Esophagus muscularis mucosa (tissue), 4 donors: Measurements from ENCODE around the gene DCAF12L1. TPM values are rescaled to one million over a fixed set of nuclear protein-coding genes. Genes with fewer than 3 reads are reported as not detected.

Experiments
- DNase-seq: peaks from one replicate; pipeline ENCODE4 v3.0.0-alpha.2; 2017; ENCODE audit errors: extremely low spot score
- H3K27ac ChIP-seq, 4 donors: fragments of 200-600 bp; sonication (generic); replicated peaks in 1 of 4; 1 replicate in 3 of 4; 2 replicates in 1 of 4; pipeline ENCODE4 v1.5.1; 2016 to 2019; ENCODE audit warnings: mild to moderate bottlenecking in 1 of 4
- H3K27me3 ChIP-seq, 4 donors: fragments of 200-600 bp; sonication (generic); one replicate each; pipeline versions ENCODE4 v1.5.1 to v1.6.0; 2016 to 2019
- H3K36me3 ChIP-seq, 4 donors: fragments of 200-600 bp; sonication (generic); one replicate each; pipeline ENCODE4 v1.5.1; 2016 to 2019
- H3K4me1 ChIP-seq, 4 donors: fragments of 200-600 bp; sonication (generic); one replicate each; pipeline ENCODE4 v1.5.1; 2016 to 2019
- H3K4me3 ChIP-seq, 4 donors: fragments of 200-600 bp; sonication (generic); 1 replicate in 2 of 4; 2 replicates in 2 of 4; pipeline ENCODE4 v1.5.1; 2016 to 2019; ENCODE audit warnings: mild to moderate bottlenecking in 4 of 4, moderate library complexity in 1 of 4
- H3K9me3 ChIP-seq, 4 donors: fragments of 200-600 bp; sonication (generic); 1 replicate in 3 of 4; 2 replicates in 1 of 4; pipeline ENCODE4 v1.5.1; 2016 to 2019
- CTCF ChIP-seq, 3 experiments: fragments of 200-600 bp in 2 of 3; fragments of 450-650 bp in 1 of 3; sonication (generic) in 2 of 3; IDR thresholded peaks; one replicate each; pipeline ENCODE4 v1.5.1; 2017 to 2019; ENCODE audit warnings: antibody characterized with exemption in 3 of 3, mild to moderate bottlenecking in 2 of 3, moderate library complexity in 1 of 3
- EP300 ChIP-seq: sonication (generic); formaldehyde crosslinking; IDR thresholded peaks from one replicate; pipeline ENCODE4 v1.6.1; 2017; ENCODE audit warnings: antibody characterized with exemption
- POLR2A ChIP-seq: fragments of 450-650 bp; IDR thresholded peaks from one replicate; pipeline ENCODE4 v1.6.1; 2017; ENCODE audit warnings: antibody characterized with exemption, moderate library complexity, mild to moderate bottlenecking, low read depth
- POLR2AphosphoS5 ChIP-seq, 2 donors: sonication (generic); formaldehyde crosslinking; IDR thresholded peaks; one replicate each; pipeline ENCODE4 v1.6.1; 2017; ENCODE audit warnings: antibody characterized with exemption in 2 of 2
- WGBS: methylation state at CpG from one replicate; pipeline ENCODE4 v1.1.5; 2018; 5-methylcytosine and 5-hydroxymethylcytosine counted together
- intact Hi-C: fragments of 100-400 bp; cut with DNase I; formaldehyde crosslinking; loops from one replicate; pipeline ENCODE4 v1.15.1; 2023
- total RNA-seq, 4 donors: library from RNA; depleted of rRNA; stranded (reverse); fragments of >200 nt; gene quantifications; one replicate each; pipeline versions ENCODE4 v1.1.0 to v1.2.1, GENCODE V29; 2016

The DCAF12L1 gene
- total RNA-seq = not detected

- TF ChIP-seq POLR2AphosphoS5 (IDR thresholded peaks at IDR 0.05) (no peak), CTCF (IDR thresholded peaks at IDR 0.05) (no peak), EP300 (no peak), POLR2A (no peak)
- no peak for DNase-seq
- Histone ChIP-seq H3K27ac (no peak within 1 kb of the TSS), H3K27me3 (peaks cover 0 to 8% (median 0%) of the 10 kb centered on the region in 4 donors), H3K36me3 (no peaks in the 10 kb centered on the region), H3K9me3 (no peaks in the 10 kb centered on the region), H3K4me3 (peak within 1 kb of the TSS in 3 of 4 donors; percentile 9 to 27 (median 14)), H3K4me1 (no peaks in the 10 kb centered on the region)
- 55% methylated on average over 60 of the region's 83 CpGs for WGBS
- intact Hi-C loops = no loop called here
Observed at GRCh38 chrX:126552313-126553022, at the start of gene DCAF12L1. Gene DCAF12L1 (minus strand): TSS chrX:126552814. CDS start chrX:126552608, 206 bp downstream.

GRCh38 chrX:126580877-126581276, 28.3 kb upstream of the DCAF12L1 start:
- intact Hi-C loops = no loop called here
- no peaks in the 10 kb centered on the region for H3K4me1 ChIP-seq
- 61% methylated on average over 3 of the region's 39 CpGs for WGBS
- peaks cover 0 to 4% (median 0%) of the 10 kb centered on the region in 4 donors for H3K27me3 ChIP-seq
- no peak overlapping the region for H3K27ac ChIP-seq
- DNase-seq = no peak
- no peaks in the 10 kb centered on the region for H3K9me3 ChIP-seq
- TF ChIP-seq EP300 = no peak
- no peak for TF ChIP-seq POLR2A
- no peak for TF ChIP-seq CTCF (IDR thresholded peaks at IDR 0.05)
- no peak for TF ChIP-seq POLR2AphosphoS5 (IDR thresholded peaks at IDR 0.05)
- no peak overlapping the region for H3K4me3 ChIP-seq
- H3K36me3 ChIP-seq = no peaks in the 10 kb centered on the region

DNA sequence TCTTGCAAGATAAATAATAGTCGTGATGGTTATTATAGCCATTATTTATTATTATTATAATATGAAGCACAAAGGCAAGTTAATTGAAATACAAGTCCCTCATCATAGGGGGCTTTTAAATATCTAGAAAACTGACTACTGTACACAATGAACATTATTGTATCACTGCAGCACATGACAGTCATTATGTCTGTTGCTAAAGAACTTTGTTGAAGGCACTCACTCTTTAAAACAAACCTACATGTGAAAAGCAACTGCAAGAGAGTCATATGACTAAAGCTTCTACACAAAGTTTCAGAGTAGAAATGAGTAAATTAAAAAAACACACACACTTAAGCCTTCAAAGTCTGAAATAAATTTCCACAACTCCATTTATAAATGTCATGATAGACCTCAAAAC, 23.3 kb upstream of the DCAF12L1 start:
- Histone ChIP-seq H3K36me3 (no peaks in the 10 kb centered on the region), H3K9me3 (no peaks in the 10 kb centered on the region), H3K27ac (no peak overlapping the region), H3K4me1 (no peaks in the 10 kb centered on the region), H3K4me3 (no peak overlapping the region), H3K27me3 (peaks cover 0 to 2% (median 0%) of the 10 kb centered on the region in 4 donors)
- TF ChIP-seq CTCF (IDR thresholded peaks at IDR 0.05) (no peak), EP300 (no peak), POLR2A (no peak), POLR2AphosphoS5 (IDR thresholded peaks at IDR 0.05) (no peak)
- 11% methylated on average over 1 of the region's 1 CpG for WGBS
- intact Hi-C loops = no loop called here
- no peak for DNase-seq

DNA sequence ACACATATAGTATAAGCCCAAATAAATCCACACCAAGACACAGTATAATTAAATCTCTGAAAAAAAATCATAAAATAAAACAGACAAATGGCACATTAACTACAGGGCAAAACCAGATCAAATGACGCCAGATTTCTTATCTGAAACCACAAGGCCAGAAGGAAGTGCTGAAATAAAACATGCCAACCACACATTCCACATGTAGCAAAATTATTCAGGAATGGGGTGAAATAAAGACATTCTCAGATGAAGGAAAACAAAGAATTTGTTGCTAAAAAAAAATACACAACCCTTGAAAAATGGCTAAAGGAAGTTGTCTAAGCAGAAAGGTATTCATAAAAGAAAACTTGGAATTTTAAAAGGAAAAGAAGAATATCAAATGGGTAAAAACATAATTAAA, 4.5 kb upstream of the DCAF12L1 start:
- intact Hi-C loops = no loop called here
- Histone ChIP-seq H3K27ac (no peak overlapping the region), H3K4me1 (no peaks in the 10 kb centered on the region), H3K27me3 (peaks cover 0 to 5% (median 0%) of the 10 kb centered on the region in 4 donors), H3K9me3 (no peaks in the 10 kb centered on the region), H3K4me3 (no peak overlapping the region), H3K36me3 (no peaks in the 10 kb centered on the region)
- DNase-seq = no peak
- 68% methylated on average over 1 of the region's 1 CpG for WGBS
- TF ChIP-seq POLR2AphosphoS5 (IDR thresholded peaks at IDR 0.05) = no peak
- no peak for TF ChIP-seq POLR2A
- no peak for TF ChIP-seq CTCF (IDR thresholded peaks at IDR 0.05)
